PC-3 (cell line): ENCODE results near the gene RYK. TPM values are rescaled to one million over a fixed set of nuclear protein-coding genes. Genes with fewer than 3 reads are reported as not detected.

Source experiments
- ATAC-seq: fragments of 200-7000 bp; cut with Tn5 transposase; 2 replicates; pipeline ENCODE4 v1.9.1; 2020; ENCODE audit warnings: mild to moderate bottlenecking, moderate library complexity
- BruUV-seq: library from RNA; stranded (reverse); fragments of 400-500 nt; replicated peaks from 2 replicates; lab custom pipeline; 2021; lab: Mats Ljungman, UMichigan
- CTCF ChIA-PET: fragments of 300-600 bp; sonication (Branson Sonifier 250); formaldehyde crosslinking; loops from one replicate; lab custom pipeline; 2022; ENCODE audit warnings: antibody characterized with exemption; lab: Charles Lee
- POLR2A ChIA-PET: fragments of 300-600 bp; sonication (Branson Sonifier 250); formaldehyde crosslinking; loops from one replicate; lab custom pipeline; 2022; ENCODE audit warnings: antibody characterized with exemption; ENCODE audit not compliant: unreplicated experiment; lab: Charles Lee
- DNase-seq: peaks from one replicate; pipeline ENCODE4 v3.0.0-alpha.2; 2015
- H2AFZ ChIP-seq: fragments of 300-600 bp; sonication (generic); 2 replicates; pipeline ENCODE4 v1.6.0; 2016; ENCODE audit warnings: antibody characterized with exemption, low read length
- H3F3A ChIP-seq: fragments of 300-600 bp; sonication (generic); one replicate; pipeline ENCODE4 v1.6.0; 2017; ENCODE audit warnings: antibody characterized with exemption, low read length, control low read depth, mild to moderate bottlenecking; ENCODE audit not compliant: unreplicated experiment
- H3K27ac ChIP-seq: fragments of 300-600 bp; sonication (generic); 2 replicates; pipeline ENCODE4 v1.5.1; 2016; ENCODE audit warnings: mild to moderate bottlenecking, low read length
- H3K27me3 ChIP-seq: fragments of 300-600 bp; sonication (generic); 2 replicates; pipeline ENCODE4 v1.6.1; 2016; ENCODE audit warnings: low read length, mixed read lengths
- H3K36me3 ChIP-seq: fragments of 300-600 bp; sonication (generic); 2 replicates; pipeline ENCODE4 v1.6.1; 2016; ENCODE audit warnings: low read depth, mixed run types, low read length, mixed read lengths
- H3K4me1 ChIP-seq: fragments of 300-600 bp; sonication (generic); 2 replicates; pipeline ENCODE4 v1.5.1; 2016; ENCODE audit warnings: low read length; ENCODE audit not compliant: insufficient read depth
- H3K4me2 ChIP-seq: fragments of 300-600 bp; sonication (generic); 2 replicates; pipeline ENCODE4 v1.6.0; 2016; ENCODE audit warnings: low read length
- H3K4me3 ChIP-seq: fragments of 300-600 bp; sonication (generic); 2 replicates; pipeline ENCODE4 v1.5.1; 2016; ENCODE audit warnings: mild to moderate bottlenecking, low read length, mixed read lengths
- H3K79me2 ChIP-seq: fragments of 300-600 bp; sonication (generic); 2 replicates; pipeline ENCODE4 v1.6.1; 2017; ENCODE audit warnings: low read length, mixed read lengths
- H3K9ac ChIP-seq: fragments of 300-600 bp; sonication (generic); 2 replicates; pipeline ENCODE4 v1.6.0; 2016; ENCODE audit warnings: mild to moderate bottlenecking, low read length
- H3K9me2 ChIP-seq: fragments of 300-600 bp; sonication (generic); replicated peaks from 2 replicates; pipeline ENCODE4 v1.6.1; 2016; ENCODE audit warnings: mixed run types, low read length, mixed read lengths
- H3K9me3 ChIP-seq: fragments of 300-600 bp; sonication (generic); 2 replicates; pipeline ENCODE4 v1.6.1; 2016; ENCODE audit warnings: low read length, mixed read lengths
- H4K20me1 ChIP-seq: fragments of 300-600 bp; sonication (generic); 2 replicates; pipeline ENCODE4 v1.6.1; 2016; ENCODE audit warnings: low read length, mixed read lengths
- CTCF ChIP-seq: fragments of 300-600 bp; sonication (generic); conservative IDR thresholded peaks from 2 replicates; pipeline ENCODE4 v1.5.1; 2017; ENCODE audit warnings: antibody characterized with exemption, low read depth, mild to moderate bottlenecking, low read length
- EZH2 ChIP-seq: fragments of 300-600 bp; sonication (generic); IDR thresholded peaks from one replicate; pipeline ENCODE4 v1.6.1; 2017; ENCODE audit warnings: antibody characterized with exemption, mild to moderate bottlenecking, low read length; ENCODE audit not compliant: unreplicated experiment
- EZH2phosphoT487 ChIP-seq: fragments of 300-600 bp; sonication (generic); IDR thresholded peaks from 2 replicates; pipeline ENCODE4 v1.6.1; 2018; ENCODE audit warnings: mild to moderate bottlenecking, antibody characterized with exemption, low read length, borderline replicate concordance
- intact Hi-C: fragments of 100-400 bp; cut with micrococcal nuclease; formaldehyde crosslinking; loops from 2 replicates; pipeline ENCODE4 v1.9.0; 2023
- total RNA-seq: library from RNA; depleted of rRNA; stranded (reverse); fragments of >200 nt; gene quantifications from 2 replicates; pipeline ENCODE4 v1.2.3, GENCODE V29; 2014; rRNA removed

Gene RYK
- total RNA-seq, 1 experiment from 2014 or later, result 47.2 TPM

GRCh38 chr3:134111616-134112015, 139.0 kb downstream of the RYK start:
- intact Hi-C loops, result no loop called here
- Histone ChIP-seq H3K4me1 (no peaks in the 10 kb centered on the region), H3K27ac (no peak overlapping the region), H3K4me3 (no peak overlapping the region), H3K36me3 (no peaks in the 10 kb centered on the region), H3K9ac (no peak overlapping the region), H3K79me2 (no peaks in the 10 kb centered on the region), H4K20me1 (no peaks in the 10 kb centered on the region), H3K27me3 (no peaks in the 10 kb centered on the region), H3K4me2 (no peak overlapping the region), H2AFZ (no peak overlapping the region), H3K9me2 (no peaks in the 10 kb centered on the region), H3F3A (no peaks in the 10 kb centered on the region), H3K9me3 (no peaks in the 10 kb centered on the region)
- no peak for TF ChIP-seq CTCF
- no peak for TF ChIP-seq EZH2phosphoT487
- TF ChIP-seq EZH2, result no peak
- DNase-seq (no peak), ATAC-seq (no peak)
- BruUV-seq, result no TSS peak
- POLR2A ChIA-PET, result no interaction called here
- CTCF ChIA-PET, result no interaction called here

- ChIA-PET CTCF (no interaction called here), POLR2A (no interaction called here)
- TF ChIP-seq CTCF (no peak), EZH2 (no peak), EZH2phosphoT487 (no peak)
- no peak overlapping the region for H3K4me3 ChIP-seq
- no peak overlapping the region for H3K9ac ChIP-seq
- no peaks in the 10 kb centered on the region for H4K20me1 ChIP-seq
- no peaks in the 10 kb centered on the region for H3K4me1 ChIP-seq
- no peaks in the 10 kb centered on the region for H3K9me3 ChIP-seq
- no peak for ATAC-seq
- BruUV-seq, result no TSS peak
- no peaks in the 10 kb centered on the region for H3K79me2 ChIP-seq
- intact Hi-C loops, result no loop called here
- H3K4me2 ChIP-seq, result no peak overlapping the region
- H3K36me3 ChIP-seq, result no peaks in the 10 kb centered on the region
- H3K27me3 ChIP-seq, result no peaks in the 10 kb centered on the region
- no peak overlapping the region for H2AFZ ChIP-seq
- H3K9me2 ChIP-seq, result no peaks in the 10 kb centered on the region
- DNase-seq, result no peak
- no peak overlapping the region for H3K27ac ChIP-seq
- H3F3A ChIP-seq, result no peaks in the 10 kb centered on the region
Observed at GRCh38 chr3:134110963-134111362, 139.7 kb downstream of the RYK start.

Other genes with a start within 250 kb of the RYK start
- not detected in 2 replicates for gene SLCO2A1, start 220.9 kb downstream of the RYK start, total RNA-seq
- 96.0 and 124 TPM in 2 replicates for gene AMOTL2, start 123.6 kb upstream of the RYK start, total RNA-seq
- 19.3 and 21.0 TPM in 2 replicates for gene ANAPC13, start 235.1 kb upstream of the RYK start, total RNA-seq
- gene CEP63, start 235.2 kb upstream of the RYK start, total RNA-seq, result 15.4 and 38.1 TPM in 2 replicates